GM19395 (cell line): Measurements from ENCODE around the gene PRKCZ.

Source experiments
- ATAC-seq: cut with Tn5 transposase; IDR thresholded peaks from one replicate; pipeline ENCODE4 v1.9.1; 2021; ENCODE audit warnings: mild to moderate bottlenecking, moderate library complexity; ENCODE audit not compliant: unreplicated experiment

The PRKCZ gene

DNA sequence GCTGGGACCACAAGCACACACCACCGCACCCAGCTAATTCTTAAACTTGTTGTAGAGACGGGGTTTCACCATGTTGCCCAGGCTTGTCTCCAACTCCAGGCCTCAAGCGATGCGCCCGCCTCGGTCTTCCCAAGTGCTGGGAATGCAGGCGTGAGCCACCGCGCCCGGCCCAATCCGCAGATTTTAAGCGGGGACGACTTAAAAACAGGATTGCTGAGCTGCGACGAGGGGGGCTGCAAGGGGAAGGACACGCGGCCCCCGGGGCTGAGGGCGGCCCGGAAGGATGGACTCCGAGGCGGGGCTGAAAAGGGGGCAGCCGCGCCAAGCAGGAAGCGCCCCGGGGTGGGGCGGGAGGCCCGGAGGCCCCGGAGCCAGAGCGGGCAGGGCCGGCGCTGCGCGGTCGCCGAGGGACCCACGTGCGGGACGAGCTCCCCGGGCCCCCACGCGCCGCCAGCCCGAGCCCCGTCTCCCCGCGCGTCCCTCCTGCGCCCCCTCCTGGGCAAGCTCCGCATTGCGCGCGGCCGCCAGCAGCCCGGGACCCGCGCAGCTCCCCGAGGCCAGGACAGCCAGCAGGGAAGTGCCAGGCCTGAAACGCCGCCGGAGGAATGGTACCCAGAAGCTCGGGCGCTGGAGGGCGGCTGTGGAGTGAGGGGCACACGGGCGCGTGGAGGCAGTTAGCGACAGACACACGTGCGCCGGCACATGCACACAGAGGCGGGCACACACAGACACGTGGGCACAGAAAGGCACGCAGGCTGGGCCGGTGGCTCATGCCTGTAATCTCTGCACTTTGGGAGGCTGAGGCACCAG, 5.5 kb upstream of the PRKCZ start:
- ATAC-seq = no peak

DNA sequence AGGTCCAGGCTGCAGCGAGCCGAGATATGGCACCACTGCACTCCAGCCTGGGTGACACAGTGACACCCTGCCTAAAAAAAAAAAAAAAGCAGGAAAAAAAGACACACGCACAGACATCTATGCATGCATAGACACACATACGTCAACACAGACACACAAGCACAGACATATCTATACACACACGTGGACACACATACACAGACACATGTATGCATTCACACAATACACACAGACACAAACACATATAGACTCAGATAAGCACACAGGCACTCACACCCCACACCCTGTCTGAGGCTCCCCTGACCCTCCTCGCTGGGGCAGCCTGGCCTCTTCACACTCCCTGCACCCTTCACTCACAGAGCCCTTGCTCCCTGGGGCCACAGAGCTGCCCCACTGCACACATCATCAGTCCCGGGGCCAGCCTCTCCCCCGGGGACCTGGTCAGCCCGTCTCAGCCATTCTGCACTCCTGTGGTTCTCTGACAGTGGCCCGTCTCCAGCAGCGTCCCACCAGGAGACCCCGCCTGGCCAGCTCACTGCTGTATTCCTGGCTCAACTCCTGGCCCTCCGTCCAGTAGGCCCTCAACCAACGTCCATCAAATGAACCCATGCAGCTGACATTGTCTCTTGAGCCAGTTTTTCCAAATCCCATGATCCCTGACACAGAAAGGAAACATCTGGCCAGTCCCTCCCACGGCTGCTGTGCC, 4.6 kb upstream of the PRKCZ start:
- no peak for ATAC-seq

DNA sequence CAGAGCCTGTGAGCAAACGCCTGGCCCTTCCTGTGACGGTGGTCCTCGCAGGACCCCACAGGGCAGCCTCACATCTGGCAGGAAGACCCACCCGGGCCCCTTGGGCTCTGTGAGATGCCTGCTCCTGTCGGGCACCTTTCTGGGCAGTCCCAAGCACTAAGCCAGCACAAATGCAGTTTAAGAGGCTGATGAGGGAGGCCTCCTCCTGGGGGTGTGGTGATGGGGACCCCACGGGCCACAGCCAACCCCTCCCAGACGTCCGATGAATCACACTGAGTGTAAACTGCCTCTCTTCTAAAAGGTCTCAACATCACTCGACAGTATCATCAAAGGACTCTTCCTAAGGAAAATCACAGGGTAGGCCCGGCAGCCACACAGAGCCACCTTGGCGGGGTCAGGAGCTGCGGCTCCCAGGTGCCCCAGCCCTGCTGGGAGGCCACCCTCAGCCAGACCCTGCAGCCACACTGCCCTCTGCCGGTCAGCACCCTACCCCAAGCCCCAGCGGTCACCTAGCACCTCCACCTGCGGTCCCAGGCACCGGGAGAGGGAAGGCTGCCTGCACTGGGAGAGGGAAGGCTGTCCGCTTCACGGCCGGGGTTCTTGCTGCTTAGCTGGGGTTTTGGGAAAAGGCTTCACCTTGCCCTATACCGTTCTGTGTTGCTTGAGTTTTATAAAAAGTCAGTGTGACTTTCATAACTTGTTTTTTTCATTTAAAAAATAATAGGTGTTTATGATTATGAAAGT, 3.9 kb upstream of the PRKCZ start:
- ATAC-seq = no peak

DNA sequence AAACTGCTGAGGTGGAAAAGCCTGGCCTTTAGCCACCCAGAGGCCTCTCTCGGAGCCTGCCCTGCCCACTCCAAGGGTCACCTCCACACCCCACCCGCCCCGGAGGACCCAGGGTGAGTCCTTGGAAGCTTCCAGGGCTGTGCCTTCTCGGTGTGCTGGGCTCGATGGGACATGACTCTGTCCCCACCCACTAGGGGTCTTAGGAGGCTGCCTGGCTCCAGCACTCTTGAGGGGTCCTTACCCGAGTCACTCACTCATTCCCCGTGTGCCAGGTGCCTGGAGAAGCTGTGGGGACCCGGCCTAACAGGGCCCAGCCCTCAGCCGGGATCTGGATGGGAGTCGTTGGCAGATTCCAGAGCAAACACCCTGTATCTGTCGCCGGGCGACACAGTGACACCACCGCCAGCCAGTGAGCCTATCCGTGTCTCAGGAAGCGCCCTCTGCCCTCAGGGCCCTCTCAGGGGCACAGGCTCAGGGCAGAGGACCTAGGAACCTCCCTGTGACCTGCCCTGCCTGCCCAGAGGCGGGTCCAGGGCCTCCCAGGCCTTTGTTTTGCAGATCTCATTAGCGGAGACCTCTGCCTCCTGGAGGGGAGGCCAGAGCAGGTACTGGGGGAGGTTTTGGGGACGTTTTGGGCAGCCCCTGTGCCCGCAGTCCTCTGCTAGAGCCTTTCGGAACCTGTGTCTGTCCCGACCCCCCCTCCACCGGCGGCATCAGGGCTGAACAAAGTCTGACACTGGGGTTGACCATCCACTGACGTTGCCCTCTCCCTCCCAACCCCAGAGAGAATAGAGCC, 3.1 kb upstream of the PRKCZ start:
- no peak for ATAC-seq

DNA sequence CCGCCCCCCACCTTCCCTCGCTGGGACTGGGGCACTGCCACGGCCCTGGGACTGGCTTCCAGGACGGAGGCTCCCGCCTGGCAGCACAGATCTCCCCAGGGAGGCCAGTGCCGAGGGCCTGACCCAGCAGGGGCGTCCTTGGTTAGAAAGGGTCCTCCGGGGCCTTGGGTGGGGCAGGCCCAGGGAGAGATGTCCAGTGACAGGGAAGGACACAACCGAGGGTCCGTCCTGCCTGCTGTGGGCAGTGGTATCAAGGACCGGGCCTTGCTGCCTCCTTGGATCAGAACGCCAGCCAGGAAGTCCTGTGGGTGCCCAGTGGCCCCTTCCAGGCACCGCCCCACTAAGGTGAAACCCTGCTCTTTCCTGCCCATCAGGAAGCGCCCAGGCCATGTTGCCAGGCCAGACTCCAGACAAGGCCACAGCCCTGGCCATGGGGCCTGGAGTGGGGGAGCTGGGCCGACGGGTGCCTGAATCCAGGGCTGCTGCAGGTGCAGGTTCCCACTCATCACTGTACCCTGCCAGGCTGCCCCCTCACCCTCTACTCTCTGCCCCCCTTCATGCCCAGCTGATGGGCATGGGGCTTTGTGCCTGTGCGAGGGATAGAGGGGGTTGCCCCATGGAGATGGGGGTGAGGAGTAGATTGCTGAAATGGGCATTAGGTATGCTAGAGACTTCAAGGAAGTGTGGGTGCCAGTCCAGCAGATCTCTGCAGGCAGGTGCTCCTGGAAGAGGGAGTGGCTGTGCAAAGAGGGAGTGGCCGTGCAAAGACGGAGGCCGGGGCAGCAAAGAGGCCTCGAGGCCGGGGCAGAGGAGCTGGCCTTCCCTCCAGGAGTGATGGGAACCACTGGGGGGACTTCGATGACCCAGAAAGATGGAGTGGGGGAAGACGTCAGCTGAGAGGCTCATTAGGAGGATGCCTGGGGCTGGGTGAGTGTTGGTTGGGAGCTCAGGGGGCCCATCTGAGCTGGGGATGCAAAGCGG, 2.2 kb upstream of the PRKCZ start:
- ATAC-seq = no peak

DNA sequence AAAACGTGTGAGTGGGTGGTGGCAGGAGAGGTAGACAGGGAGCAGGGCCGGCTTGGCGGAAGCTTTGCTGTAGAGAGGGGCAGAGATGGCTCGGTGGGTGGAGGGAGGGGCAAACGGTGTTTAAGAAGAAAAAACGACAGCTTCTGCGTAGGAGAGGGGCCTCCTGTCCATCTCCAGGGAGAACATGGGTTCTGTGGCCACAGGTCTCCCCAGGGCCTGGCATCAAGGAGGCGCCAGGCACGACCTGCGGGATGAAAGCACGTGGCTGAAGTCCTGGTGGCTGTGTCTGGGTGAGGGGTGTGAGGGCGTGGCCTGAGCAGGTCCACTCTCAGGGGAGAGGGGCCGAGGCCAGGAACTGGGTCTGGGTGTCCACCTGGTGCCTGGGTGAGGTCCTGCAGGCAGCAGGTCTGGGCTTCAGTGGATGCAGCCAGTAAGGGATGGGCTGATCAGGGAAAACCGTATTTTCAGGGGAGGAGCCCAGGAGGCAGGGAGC, 940 bp upstream of the PRKCZ start:
- ATAC-seq = no peak

DNA sequence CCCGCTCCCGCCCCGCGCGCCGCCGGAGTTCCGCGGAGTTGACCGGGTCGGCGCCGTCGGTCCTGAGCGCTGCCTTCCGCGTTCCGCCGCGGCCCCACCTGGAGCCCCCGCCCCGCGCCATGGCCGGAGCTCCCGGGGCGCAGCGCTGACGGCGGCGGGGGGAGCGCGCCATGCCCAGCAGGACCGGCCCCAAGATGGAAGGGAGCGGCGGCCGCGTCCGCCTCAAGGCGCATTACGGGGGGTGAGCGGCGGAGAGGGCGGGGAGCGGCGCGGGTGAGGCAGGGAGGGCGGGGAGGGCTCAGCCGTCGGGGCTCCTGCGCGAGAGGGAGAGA, 216 bp downstream of the PRKCZ start:
- ATAC-seq = no peak

DNA sequence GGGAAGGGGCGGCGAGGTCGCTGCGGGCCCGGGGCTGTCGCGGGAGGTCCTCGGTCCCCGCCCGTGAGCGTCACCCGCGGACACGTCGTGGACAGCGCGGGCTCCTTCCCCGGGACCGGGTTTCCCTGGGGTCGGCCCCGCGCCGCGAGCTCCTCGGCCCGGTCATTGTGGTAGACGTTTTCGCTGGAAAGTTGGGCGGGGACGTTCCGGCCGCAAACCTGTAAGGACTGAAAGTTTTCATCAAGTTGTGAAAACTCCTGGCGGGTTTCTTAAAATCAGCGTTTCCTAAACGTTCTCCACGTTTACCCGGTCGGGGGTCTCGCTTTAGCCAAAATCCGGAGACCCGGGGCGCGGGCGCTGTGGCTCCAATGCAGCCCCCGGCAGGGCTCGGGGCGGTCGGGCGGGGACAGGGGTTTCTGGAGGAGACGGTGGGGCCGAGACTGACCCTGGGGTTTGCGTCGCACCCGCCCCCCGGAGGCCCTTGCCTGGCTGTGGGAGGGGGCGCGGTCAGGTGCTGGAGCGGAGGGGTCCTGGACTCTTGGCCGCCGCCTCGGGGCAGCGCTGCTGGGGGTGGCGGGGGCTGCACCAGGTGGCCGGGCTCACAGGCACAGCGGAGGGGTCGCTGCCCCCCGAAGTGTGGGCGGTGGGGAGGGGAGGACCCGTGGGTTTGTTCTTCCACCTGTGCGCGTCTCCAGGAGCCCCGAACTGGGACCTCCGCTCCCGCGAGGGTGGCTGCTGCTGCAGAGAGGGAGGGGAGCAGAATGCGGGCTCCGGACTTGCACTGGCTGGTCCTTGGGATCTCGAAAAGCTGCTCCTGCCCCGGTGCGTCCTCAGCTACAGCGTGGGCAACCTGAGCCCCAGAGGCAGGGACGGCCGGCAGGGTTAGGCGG, 827 bp downstream of the PRKCZ start:
- ATAC-seq = no peak

DNA sequence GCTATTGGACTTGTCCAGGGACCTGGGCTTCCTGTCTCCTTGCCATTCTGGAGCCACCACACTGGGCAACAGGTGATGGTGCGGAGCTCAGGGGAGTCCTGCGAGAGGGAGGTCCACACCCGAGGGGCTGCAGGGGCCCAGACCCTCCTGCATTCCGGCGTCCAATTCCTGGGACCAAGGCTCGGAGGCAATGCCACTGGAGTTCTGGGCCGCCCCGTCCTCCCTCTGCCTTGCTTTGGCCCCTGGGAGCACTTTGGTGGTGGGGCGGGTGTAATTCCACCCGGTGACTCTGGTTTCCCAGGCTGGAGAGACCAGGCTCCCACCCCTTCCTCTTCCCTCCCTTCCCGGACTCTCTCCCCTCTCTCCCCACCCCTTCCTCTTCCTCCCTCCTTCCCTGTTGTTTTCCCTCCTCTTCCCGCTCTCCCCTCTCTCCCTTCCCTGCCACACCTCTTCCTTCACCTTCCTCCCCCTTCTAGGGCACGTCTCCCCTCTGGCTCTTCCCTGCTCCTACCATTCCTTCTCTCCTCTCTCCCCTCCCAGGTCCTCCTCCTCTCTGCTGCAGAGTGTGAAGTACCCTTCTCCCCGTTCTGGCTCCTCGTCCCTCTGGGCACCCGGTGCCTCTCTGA, 2.0 kb downstream of the PRKCZ start:
- ATAC-seq = no peak

DNA sequence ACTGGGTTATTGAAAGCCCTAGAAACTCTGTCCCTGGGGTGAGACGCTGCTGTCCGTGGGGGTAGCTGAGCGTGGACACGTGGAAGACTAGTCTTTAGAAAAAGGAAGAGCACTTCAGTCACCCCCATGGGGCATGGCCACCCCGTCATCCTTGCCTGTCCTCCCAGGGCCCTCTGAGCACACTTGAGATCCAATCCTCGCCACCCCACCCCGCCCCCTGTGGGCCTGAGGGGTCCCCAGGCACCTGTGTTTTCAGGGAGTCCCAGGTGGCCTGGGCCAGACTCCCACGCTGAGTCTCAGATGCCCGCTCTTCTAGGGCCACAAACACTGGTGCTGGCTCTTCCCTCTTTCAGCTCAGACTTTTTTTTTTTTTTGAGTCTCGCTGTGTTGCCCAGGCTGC, 2.5 kb downstream of the PRKCZ start:
- ATAC-seq = no peak

DNA sequence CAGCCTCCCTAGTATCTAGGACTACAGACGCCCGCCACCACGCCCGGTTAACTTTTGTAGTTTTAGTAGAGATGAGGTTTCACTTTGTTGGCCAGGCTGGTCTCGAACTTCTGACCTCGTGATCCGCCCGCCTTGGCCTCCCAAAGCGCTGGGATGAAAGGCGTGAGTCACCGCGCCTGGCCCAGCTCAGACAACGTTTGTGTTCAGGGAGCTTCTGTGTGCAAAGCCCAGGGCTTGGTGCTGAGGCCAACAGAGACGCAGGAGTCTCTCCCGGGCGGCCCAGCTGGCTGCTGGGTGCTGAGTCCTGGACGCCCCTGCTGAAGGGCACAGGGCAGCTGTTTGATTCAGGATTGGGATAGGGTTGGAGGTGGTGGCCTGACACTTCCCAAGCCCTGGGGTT, 3.0 kb downstream of the PRKCZ start:
- no peak for ATAC-seq

DNA sequence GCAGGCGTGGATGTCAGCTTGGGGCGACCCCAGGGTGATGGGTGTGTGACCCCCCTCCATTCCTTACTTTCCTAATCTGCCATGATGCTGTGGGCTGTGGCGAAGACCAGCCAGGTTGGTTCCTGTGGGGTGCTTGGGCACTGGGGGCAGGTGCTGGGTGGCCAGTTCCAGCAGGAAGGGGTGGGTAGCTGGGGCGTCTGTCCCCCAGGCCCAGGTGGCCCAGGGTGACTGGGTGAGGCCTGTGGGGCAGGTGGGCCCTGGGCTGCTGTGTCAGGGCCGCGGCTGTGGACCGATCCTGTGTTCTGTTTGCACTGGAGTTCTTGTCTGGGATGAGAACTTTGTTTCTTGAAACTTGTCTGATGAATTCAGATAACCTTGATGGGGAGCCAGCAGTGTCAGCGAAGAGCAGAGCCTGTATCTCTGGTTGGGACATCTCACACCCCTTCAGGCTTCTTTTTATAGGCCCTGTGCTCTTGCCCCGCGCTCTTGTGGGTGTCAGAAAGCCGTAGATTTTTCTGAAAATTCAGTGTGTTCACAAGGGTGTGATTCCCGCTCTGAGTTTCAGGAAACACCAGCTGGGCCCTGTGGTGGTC, 3.7 kb downstream of the PRKCZ start:
- no peak for ATAC-seq

DNA sequence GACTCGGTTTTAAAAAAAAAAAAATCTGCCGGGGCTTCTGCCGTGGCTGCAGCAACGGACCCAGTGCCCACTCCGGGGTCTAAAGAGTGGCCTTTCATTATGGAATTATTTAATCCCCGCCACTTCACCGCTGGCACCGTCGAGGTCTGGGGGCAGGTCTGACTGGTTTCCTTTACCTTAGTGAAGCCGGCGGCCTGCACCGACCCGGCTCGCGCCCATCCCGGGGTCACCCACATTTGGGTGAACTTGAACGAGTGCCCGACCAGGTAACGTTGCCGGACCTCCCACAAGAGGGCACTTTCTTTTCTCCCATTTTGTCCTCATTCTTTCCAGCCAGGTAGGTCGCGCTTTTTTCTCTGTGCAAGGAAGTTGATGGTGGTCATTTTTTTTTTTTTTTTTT, 4.3 kb downstream of the PRKCZ start:
- ATAC-seq = no peak

DNA sequence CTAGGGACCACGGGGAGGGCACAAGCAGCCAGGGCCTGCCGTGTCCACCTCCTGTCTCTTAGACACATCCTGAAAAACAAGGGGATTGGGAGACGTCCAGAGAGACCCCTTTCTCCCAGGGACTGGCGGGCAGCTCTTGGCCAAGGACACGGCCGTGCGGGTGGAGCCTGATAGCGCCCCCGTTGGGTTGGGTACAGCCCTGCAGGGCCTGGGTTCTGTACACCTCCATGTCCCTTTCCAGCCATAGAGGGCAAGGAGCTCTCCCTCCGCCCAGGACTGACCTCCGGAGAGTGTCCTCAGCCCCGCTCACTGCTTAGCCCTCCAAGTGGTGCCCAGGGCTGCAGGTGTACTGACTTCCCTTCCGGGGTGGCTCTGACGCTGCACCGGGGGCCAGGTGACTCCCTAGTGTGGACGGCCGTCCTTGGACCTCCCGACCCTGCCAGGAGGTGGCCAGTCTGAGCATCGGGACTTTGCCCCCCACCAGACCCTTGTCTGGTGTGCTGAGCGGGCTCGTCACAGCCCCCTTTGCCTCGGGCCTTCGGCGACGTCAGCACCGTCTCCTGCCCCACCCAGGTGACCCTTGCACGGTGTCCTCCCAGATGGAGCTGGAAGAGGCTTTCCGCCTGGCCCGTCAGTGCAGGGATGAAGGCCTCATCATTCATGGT, 5.8 kb downstream of the PRKCZ start:
- ATAC-seq = no peak

DNA sequence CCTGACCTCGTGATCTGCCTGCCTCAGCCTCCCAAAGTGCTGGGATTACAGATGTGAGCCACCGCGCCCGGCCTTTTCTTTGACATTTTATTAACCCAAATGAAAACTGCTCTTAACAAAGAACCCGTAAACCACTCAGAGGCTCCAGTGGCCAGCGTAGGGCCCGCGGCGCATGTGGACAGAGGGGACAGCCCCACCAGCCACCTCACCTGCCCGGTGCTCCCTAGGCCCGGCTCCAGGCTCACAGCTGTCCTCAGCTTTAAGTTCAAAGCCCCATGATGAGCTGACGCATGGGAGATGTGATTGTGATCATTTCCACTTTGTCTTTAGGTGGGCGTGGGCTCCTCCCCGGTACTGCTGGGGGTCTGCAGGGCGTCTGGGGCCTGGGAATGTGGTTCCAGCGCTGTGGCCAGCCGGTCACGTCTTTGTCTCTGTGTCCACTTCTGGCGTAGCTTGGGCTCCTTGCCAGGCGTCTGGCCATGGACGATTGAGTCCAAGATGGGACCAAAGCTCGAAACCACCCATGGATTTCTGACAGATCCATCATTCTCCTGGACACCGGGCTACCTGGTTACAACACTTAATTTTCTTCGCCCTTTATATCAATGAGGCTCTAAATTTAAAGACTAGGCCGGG, 6.9 kb downstream of the PRKCZ start:
- ATAC-seq = no peak

DNA sequence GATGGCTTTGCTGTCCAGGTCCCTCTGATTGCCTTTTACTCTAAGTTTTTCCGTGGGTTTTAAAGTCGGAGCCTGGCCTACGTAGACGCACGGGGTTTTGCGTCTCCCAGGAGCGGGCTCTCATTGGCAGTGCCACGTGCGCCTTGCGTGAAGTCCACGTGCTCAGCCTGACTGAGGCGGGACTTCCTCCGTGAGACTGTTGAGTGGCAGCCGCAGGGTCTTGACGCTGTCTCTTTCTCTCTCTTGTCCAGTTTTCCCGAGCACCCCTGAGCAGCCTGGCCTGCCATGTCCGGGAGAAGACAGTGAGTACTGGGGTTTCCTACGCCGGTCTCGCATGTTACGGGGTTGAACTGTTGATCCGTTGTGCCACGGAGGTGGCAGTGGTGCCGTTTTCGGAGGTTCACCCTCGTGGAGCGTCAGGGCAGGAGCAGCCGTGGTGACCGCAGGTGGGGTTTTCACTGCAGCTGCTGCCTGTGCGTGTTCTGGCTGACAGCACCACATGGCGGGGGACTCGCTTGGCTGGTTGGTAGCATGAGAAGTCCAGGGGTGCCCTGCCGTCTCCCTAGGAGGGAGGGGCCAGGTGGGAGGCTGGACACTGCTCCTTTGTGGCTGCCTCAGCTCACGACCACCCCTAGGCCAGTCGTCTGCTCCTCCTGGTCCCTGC, 9.2 kb downstream of the PRKCZ start:
- ATAC-seq = no peak
